K562 (cell line): ENCODE data around the gene ASF1B. TPM values are rescaled to one million over a fixed set of nuclear protein-coding genes. Genes with fewer than 3 reads are reported as not detected.

Experiments used
- BACH1 ChIP-seq: fragments of 200-800 bp; sonication (Bioruptor generic); IDR thresholded peaks from 2 replicates; pipeline ENCODE4 v1.6.1; 2016; ENCODE audit warnings: missing genetic modification characterization, missing compliant biosample characterization
- JUND ChIP-seq, 2 experiments: IDR thresholded peaks; 2 replicates in 1 of 2; 3 replicates in 1 of 2; pipeline ENCODE4 v1.6.1; 2011; ENCODE audit warnings: borderline replicate concordance in 2 of 2, low read depth in 2 of 2, low read length in 2 of 2, improper control_type of control experiment in 1 of 2, missing biosample characterization in 1 of 2, missing genetic modification characterization in 1 of 2, missing genetic modification reagents in 1 of 2
- PHB ChIP-seq: fragments of 250-450 bp; sonication (Bioruptor Pico); IDR thresholded peaks from 2 replicates; pipeline ENCODE4 v1.5.0; 2021
- PTBP1 ChIP-seq: fragments of 200-400 bp; formaldehyde crosslinking; IDR thresholded peaks from 2 replicates; pipeline ENCODE4 v1.6.1; 2017; ENCODE audit warnings: low read depth, low read length
- SP1 ChIP-seq: sonication (generic); formaldehyde crosslinking; IDR thresholded peaks from 2 replicates; pipeline ENCODE4 v1.8.1; 2022; ENCODE audit warnings: mild to moderate bottlenecking, missing genetic modification reagents
- TAL1 ChIP-seq: fragments of 450-650 bp; IDR thresholded peaks from 2 replicates; pipeline ENCODE4 v1.6.1; 2016; ENCODE audit warnings: mild to moderate bottlenecking
- TEAD2 ChIP-seq: fragments of 450-650 bp; IDR thresholded peaks from 2 replicates; pipeline ENCODE4 v1.6.1; 2016; ENCODE audit warnings: missing genetic modification characterization, control low read depth, missing compliant biosample characterization
- TOE1 ChIP-seq, 2 experiments: fragments of 450-650 bp in 1 of 2; sonication (generic) in 1 of 2; formaldehyde crosslinking in 1 of 2; IDR thresholded peaks; 2 replicates each; pipeline versions ENCODE4 v1.7.1 to v1.8.0; 2016 to 2022; ENCODE audit warnings: borderline replicate concordance in 2 of 2, mild to moderate bottlenecking in 2 of 2, antibody characterized with exemption in 1 of 2, inconsistent platforms in 1 of 2, low read depth in 1 of 2, missing genetic modification reagents in 1 of 2, moderate library complexity in 1 of 2
- ZKSCAN1 ChIP-seq: fragments of 150-350 bp; IDR thresholded peaks from 2 replicates; pipeline ENCODE4 v1.6.1; 2016; ENCODE audit warnings: low read depth, low read length
- ZNF436 ChIP-seq: fragments of 250-450, 450-650 bp; sonication (Bioruptor Pico); formaldehyde crosslinking; IDR thresholded peaks from 2 replicates; pipeline ENCODE4 v1.7.0; 2020; ENCODE audit warnings: mild to moderate bottlenecking
- ZNF445 ChIP-seq: fragments of 250-450 bp; sonication (Bioruptor Pico); IDR thresholded peaks from 2 replicates; pipeline ENCODE4 v1.4.0; 2020; ENCODE audit warnings: low read depth, mild to moderate bottlenecking, moderate library complexity
- polyA plus RNA-seq, 8 experiments: library from polyadenylated mRNA; depleted of rRNA in 4 of 8; stranded (reverse) in 5 of 8; unstranded in 3 of 8; fragments of >200 nt; fragmentation: Nextera tagmentation in 2 of 8; fragmentation: Illumina TruSeq in 1 of 8; extraction: Ambion mirVana in 2 of 8; extraction: Trizol in 1 of 8; gene quantifications; 2 replicates each; pipeline versions ENCODE4 v1.2.1 to v1.2.3, GENCODE V29; 2011 to 2014; ENCODE audit warnings: inconsistent platforms in 1 of 8, missing spikeins in 1 of 8
- total RNA-seq, 7 experiments: library from RNA; depleted of rRNA in 6 of 7; stranded (reverse); fragments of >200 nt in 6 of 7; fragmentation: Illumina TruSeq in 2 of 7; extraction: Trizol in 2 of 7; gene quantifications; 2 replicates each; pipeline versions ENCODE4 v1.2.1 to v1.2.3, GENCODE V29; 2011 to 2021; ENCODE audit warnings: low replicate concordance in 1 of 7
- TF ChIP-seq, protein P1 (sequence below): sonication (generic); formaldehyde crosslinking; IDR thresholded peaks from 2 replicates; pipeline ENCODE4 v1.4.0; 2020; ENCODE audit warnings: mild to moderate bottlenecking, missing genetic modification reagents
- TF ChIP-seq, protein P2 (sequence below): fragments of 250-450 bp; sonication (Bioruptor Pico); IDR thresholded peaks from 2 replicates; pipeline ENCODE4 v1.5.0; 2020; ENCODE audit warnings: mild to moderate bottlenecking
- TF ChIP-seq, protein P3 (sequence below): fragments of 450-650 bp; formaldehyde crosslinking; IDR thresholded peaks from 2 replicates; pipeline ENCODE4 v1.4.0; 2022; ENCODE audit warnings: missing genetic modification characterization
- TF ChIP-seq, protein P4 (sequence below): sonication (generic); formaldehyde crosslinking; IDR thresholded peaks from 2 replicates; pipeline ENCODE4 v1.8.0; 2022; ENCODE audit warnings: missing genetic modification reagents, mild to moderate bottlenecking, borderline replicate concordance
- TF ChIP-seq, protein P5 (sequence below): fragments of 450-650 bp; IDR thresholded peaks from 2 replicates; pipeline ENCODE4 v1.6.1; 2014; ENCODE audit warnings: low read depth, mild to moderate bottlenecking, moderate library complexity, borderline replicate concordance

Gene ASF1B
- total and polyA plus RNA-seq, 9 of the 15 experiments (the other 6 are each of a cell fraction or from before 2014, with no cell fraction given) = 6.0 to 69.4 (median 53.3) TPM

DNA sequence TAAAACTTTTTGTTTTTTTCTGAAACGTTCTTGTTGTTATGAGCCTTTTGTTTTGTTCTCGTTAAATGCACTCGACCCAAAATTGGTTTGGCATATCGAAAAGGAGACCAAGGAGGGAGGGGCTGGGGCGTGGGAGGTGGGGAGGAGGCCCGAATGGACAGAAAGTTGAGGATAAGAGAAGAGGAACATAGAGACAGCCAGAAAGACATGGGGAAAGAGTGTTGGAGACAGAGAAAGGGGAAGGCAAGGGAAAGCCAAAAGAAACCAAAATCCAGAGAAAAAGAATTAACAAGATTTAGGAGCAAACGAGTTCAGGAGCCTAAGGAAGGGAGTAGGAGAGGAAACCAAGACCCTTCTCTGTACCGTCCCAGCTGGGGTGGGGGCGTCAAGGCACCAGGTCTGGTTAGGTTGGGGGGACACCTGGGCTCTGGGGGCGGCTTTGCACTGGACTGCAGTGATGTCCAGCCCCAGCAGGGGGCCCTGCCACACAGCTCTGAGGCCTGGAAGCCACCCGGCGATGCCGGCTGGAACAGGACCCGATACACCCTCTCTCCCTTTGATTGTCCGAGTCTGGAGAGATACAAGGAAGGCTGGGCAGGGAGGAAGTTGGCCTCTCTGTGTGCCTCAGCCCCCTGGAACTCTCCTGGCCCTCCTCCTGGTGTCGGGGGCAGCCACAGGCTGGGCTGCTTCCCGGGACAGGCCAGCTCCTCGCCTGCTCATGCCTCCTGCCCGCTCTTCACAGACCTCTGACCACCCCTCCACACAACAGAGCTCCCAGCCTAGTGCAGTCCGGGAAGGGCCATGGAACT is 11.6 kb upstream of the ASF1B start (continued):
- TF ChIP-seq, protein P1, sequence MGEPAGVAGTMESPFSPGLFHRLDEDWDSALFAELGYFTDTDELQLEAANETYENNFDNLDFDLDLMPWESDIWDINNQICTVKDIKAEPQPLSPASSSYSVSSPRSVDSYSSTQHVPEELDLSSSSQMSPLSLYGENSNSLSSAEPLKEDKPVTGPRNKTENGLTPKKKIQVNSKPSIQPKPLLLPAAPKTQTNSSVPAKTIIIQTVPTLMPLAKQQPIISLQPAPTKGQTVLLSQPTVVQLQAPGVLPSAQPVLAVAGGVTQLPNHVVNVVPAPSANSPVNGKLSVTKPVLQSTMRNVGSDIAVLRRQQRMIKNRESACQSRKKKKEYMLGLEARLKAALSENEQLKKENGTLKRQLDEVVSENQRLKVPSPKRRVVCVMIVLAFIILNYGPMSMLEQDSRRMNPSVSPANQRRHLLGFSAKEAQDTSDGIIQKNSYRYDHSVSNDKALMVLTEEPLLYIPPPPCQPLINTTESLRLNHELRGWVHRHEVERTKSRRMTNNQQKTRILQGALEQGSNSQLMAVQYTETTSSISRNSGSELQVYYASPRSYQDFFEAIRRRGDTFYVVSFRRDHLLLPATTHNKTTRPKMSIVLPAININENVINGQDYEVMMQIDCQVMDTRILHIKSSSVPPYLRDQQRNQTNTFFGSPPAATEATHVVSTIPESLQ = no peak
- TF ChIP-seq, protein P2, sequence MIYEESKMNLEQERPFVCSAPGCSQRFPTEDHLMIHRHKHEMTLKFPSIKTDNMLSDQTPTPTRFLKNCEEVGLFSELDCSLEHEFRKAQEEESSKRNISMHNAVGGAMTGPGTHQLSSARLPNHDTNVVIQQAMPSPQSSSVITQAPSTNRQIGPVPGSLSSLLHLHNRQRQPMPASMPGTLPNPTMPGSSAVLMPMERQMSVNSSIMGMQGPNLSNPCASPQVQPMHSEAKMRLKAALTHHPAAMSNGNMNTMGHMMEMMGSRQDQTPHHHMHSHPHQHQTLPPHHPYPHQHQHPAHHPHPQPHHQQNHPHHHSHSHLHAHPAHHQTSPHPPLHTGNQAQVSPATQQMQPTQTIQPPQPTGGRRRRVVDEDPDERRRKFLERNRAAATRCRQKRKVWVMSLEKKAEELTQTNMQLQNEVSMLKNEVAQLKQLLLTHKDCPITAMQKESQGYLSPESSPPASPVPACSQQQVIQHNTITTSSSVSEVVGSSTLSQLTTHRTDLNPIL = no peak
- TF ChIP-seq ZNF436 (CRISPR knock-in tag) = no peak
- no peak for TF ChIP-seq TAL1
- TF ChIP-seq TEAD2 (tag) = no peak
- no peak for TF ChIP-seq BACH1
- no peak for TF ChIP-seq JUND (IDR thresholded peaks at IDR 0.05; ENCODE audit: borderline replicate concordance, low read depth, low read length)
- TF ChIP-seq JUND (tag; IDR thresholded peaks at IDR 0.05; ENCODE audit: borderline replicate concordance, low read depth, low read length) = no peak
- TF ChIP-seq ZKSCAN1 = 0 out of 2 replicates have a peak, but pooled peaks have one; percentile 14
- TF ChIP-seq TOE1 (IDR thresholded peaks at IDR 0.05; ENCODE audit: borderline replicate concordance) = no peak
- no peak for TF ChIP-seq TOE1 (CRISPR knock-in tag; IDR thresholded peaks at IDR 0.05; ENCODE audit: borderline replicate concordance, low read depth)
- no peak for TF ChIP-seq PTBP1
- no peak for TF ChIP-seq ZNF445 (CRISPR knock-in tag)
- TF ChIP-seq SP1 (CRISPR knock-in tag) = 0 out of 2 replicates have a peak, but pooled peaks have one; percentile 20
- TF ChIP-seq, protein P3, sequence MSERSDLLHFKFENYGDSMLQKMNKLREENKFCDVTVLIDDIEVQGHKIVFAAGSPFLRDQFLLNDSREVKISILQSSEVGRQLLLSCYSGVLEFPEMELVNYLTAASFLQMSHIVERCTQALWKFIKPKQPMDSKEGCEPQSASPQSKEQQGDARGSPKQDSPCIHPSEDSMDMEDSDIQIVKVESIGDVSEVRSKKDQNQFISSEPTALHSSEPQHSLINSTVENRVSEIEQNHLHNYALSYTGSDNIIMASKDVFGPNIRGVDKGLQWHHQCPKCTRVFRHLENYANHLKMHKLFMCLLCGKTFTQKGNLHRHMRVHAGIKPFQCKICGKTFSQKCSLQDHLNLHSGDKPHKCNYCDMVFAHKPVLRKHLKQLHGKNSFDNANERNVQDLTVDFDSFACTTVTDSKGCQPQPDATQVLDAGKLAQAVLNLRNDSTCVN (CRISPR knock-in tag) = 0 out of 2 replicates have a peak, but pooled peaks have one; percentile 24
- TF ChIP-seq, protein P4, sequence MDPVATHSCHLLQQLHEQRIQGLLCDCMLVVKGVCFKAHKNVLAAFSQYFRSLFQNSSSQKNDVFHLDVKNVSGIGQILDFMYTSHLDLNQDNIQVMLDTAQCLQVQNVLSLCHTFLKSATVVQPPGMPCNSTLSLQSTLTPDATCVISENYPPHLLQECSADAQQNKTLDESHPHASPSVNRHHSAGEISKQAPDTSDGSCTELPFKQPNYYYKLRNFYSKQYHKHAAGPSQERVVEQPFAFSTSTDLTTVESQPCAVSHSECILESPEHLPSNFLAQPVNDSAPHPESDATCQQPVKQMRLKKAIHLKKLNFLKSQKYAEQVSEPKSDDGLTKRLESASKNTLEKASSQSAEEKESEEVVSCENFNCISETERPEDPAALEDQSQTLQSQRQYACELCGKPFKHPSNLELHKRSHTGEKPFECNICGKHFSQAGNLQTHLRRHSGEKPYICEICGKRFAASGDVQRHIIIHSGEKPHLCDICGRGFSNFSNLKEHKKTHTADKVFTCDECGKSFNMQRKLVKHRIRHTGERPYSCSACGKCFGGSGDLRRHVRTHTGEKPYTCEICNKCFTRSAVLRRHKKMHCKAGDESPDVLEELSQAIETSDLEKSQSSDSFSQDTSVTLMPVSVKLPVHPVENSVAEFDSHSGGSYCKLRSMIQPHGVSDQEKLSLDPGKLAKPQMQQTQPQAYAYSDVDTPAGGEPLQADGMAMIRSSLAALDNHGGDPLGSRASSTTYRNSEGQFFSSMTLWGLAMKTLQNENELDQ (CRISPR knock-in tag) = 0 out of 2 replicates have a peak, but pooled peaks have one; percentile 68
- TF ChIP-seq, protein P5, sequence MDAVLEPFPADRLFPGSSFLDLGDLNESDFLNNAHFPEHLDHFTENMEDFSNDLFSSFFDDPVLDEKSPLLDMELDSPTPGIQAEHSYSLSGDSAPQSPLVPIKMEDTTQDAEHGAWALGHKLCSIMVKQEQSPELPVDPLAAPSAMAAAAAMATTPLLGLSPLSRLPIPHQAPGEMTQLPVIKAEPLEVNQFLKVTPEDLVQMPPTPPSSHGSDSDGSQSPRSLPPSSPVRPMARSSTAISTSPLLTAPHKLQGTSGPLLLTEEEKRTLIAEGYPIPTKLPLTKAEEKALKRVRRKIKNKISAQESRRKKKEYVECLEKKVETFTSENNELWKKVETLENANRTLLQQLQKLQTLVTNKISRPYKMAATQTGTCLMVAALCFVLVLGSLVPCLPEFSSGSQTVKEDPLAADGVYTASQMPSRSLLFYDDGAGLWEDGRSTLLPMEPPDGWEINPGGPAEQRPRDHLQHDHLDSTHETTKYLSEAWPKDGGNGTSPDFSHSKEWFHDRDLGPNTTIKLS = no peak
- no peak for TF ChIP-seq PHB (CRISPR knock-in tag)
